ENCODE results near the gene COLQ.
"Not testable (repeated sequence)": the region's sequence is repeated elsewhere in the genome, so short reads cannot be mapped to it uniquely, and the experiment has no call there.

Gene COLQ

GRCh38 chr3:15495461-15496340 is 25.8 kb downstream of the COLQ start:
- no peak for FAIRE-seq

GRCh38 chr3:15493436-15493835 is 28.1 kb downstream of the COLQ start:
- no peak for FAIRE-seq

More at GRCh38 chr3:15495461-15496340, 25.8 kb downstream of the COLQ start:
- no peak for DNase-seq (ENCODE audit: extremely low spot score, insufficient read length, low read depth)

GRCh38 chr3:15492847-15493360 is 28.6 kb downstream of the COLQ start:
- DNase-seq (ENCODE audit: extremely low spot score, insufficient read length, low read depth): no peak
- no peak for FAIRE-seq

More at GRCh38 chr3:15493436-15493835, 28.1 kb downstream of the COLQ start:
- DNase-seq (ENCODE audit: extremely low spot score, insufficient read length, low read depth): no peak

- FAIRE-seq (no peak), DNase-seq (ENCODE audit: extremely low spot score, insufficient read length, low read depth) (no peak)
Observed at GRCh38 chr3:15491143-15491542, 30.4 kb downstream of the COLQ start.

- FAIRE-seq: no peak
- DNase-seq (ENCODE audit: extremely low spot score, insufficient read length, low read depth): no peak
Observed at GRCh38 chr3:15490158-15490557, 31.3 kb downstream of the COLQ start.

- no peak for DNase-seq (ENCODE audit: extremely low spot score, insufficient read length, low read depth)
- FAIRE-seq: no peak
Observed at GRCh38 chr3:15488002-15488401, 33.5 kb downstream of the COLQ start.

GRCh38 chr3:15486979-15487378 is 34.5 kb downstream of the COLQ start:
- DNase-seq (ENCODE audit: extremely low spot score, insufficient read length, low read depth) (no peak), FAIRE-seq (no peak)

- DNase-seq (ENCODE audit: extremely low spot score, insufficient read length, low read depth) (no peak), FAIRE-seq (no peak)
Observed at GRCh38 chr3:15486020-15486419, 35.5 kb downstream of the COLQ start.

- not testable (repeated sequence) for FAIRE-seq
Observed at GRCh38 chr3:15484551-15484950, 37.0 kb downstream of the COLQ start.

GRCh38 chr3:15479400-15480224 is 41.9 kb downstream of the COLQ start:
- DNase-seq (ENCODE audit: extremely low spot score, insufficient read length, low read depth): no peak
- FAIRE-seq: no peak

More at GRCh38 chr3:15484551-15484950, 37.0 kb downstream of the COLQ start:
- not testable (repeated sequence) for DNase-seq (ENCODE audit: extremely low spot score, insufficient read length, low read depth)

GRCh38 chr3:15478640-15478979 is 42.9 kb downstream of the COLQ start:
- no peak for DNase-seq (ENCODE audit: extremely low spot score, insufficient read length, low read depth)
- FAIRE-seq: no peak

- no peak for DNase-seq (ENCODE audit: extremely low spot score, insufficient read length, low read depth)
Observed at GRCh38 chr3:15477951-15478639, 43.4 kb downstream of the COLQ start.

GRCh38 chr3:15476378-15476777 is 45.1 kb downstream of the COLQ start:
- no peak for DNase-seq (ENCODE audit: extremely low spot score, insufficient read length, low read depth)
- no peak for FAIRE-seq

More at GRCh38 chr3:15477951-15478639, 43.4 kb downstream of the COLQ start:
- FAIRE-seq: no peak

- no peak for FAIRE-seq
- DNase-seq (ENCODE audit: extremely low spot score, insufficient read length, low read depth): no peak
Observed at GRCh38 chr3:15475161-15475560, 46.3 kb downstream of the COLQ start.

GRCh38 chr3:15471861-15472260 is 49.6 kb downstream of the COLQ start:
- DNase-seq (ENCODE audit: extremely low spot score, insufficient read length, low read depth) (no peak), FAIRE-seq (no peak)

GRCh38 chr3:15470849-15471248 is 50.7 kb downstream of the COLQ start:
- FAIRE-seq (no peak), DNase-seq (ENCODE audit: extremely low spot score, insufficient read length, low read depth) (no peak)

GRCh38 chr3:15470261-15470660 is 51.2 kb downstream of the COLQ start:
- no peak for FAIRE-seq

GRCh38 chr3:15467227-15468181 is 54.0 kb downstream of the COLQ start:
- peak; percentile 76 for FAIRE-seq
- DNase-seq (ENCODE audit: extremely low spot score, insufficient read length, low read depth): no peak

More at GRCh38 chr3:15470261-15470660, 51.2 kb downstream of the COLQ start:
- no peak for DNase-seq (ENCODE audit: extremely low spot score, insufficient read length, low read depth)

Data from GM18507 (cell line).